ENCODE data around the gene MEPCE.
A peak's percentile ranks its signal among the peaks of the same experiment; 100 is the strongest.

Gene MEPCE

GRCh38 chr7:100465299-100465698 is 35.7 kb downstream of the MEPCE start:
- peak; percentile 43 for DNase-seq

- DNase-seq, result peak; percentile 81
These were observed 36.2 kb downstream of the MEPCE start for GRCh38 chr7:100465702-100466311.

- no peak for DNase-seq
These were observed 37.3 kb downstream of the MEPCE start for GRCh38 chr7:100466653-100467605.

- DNase-seq, result no peak
These were observed 38.2 kb downstream of the MEPCE start for GRCh38 chr7:100467638-100468373.

GRCh38 chr7:100469227-100470044 is 39.8 kb downstream of the MEPCE start:
- DNase-seq, result peak; percentile 70

- DNase-seq, result no peak
These were observed 41.4 kb downstream of the MEPCE start for GRCh38 chr7:100471021-100471420.

- no peak for DNase-seq
These were observed 42.7 kb downstream of the MEPCE start for GRCh38 chr7:100472121-100472851.

GRCh38 chr7:100472854-100473499 is 43.3 kb downstream of the MEPCE start:
- peak; percentile 66 for DNase-seq

GRCh38 chr7:100475549-100475948 is 45.9 kb downstream of the MEPCE start:
- no peak for DNase-seq

GRCh38 chr7:100476101-100476780 is 46.6 kb downstream of the MEPCE start:
- no peak for DNase-seq

GRCh38 chr7:100476903-100477870 is 47.6 kb downstream of the MEPCE start:
- peak; percentile 31 for DNase-seq

GRCh38 chr7:100477871-100478267 is 48.2 kb downstream of the MEPCE start:
- DNase-seq, result no peak

GRCh38 chr7:100478958-100479660 is 49.5 kb downstream of the MEPCE start, which contains the start of gene TSC22D4:
Gene TSC22D4, minus strand, starts transcription at chr7:100479214. Its CDS starts 1,176 bp downstream, at chr7:100478038.
- peak; percentile 93 for DNase-seq

- DNase-seq, result no peak
These were observed 51.8 kb downstream of the MEPCE start for GRCh38 chr7:100481466-100481865.

GRCh38 chr7:100482728-100483089 is 53.1 kb downstream of the MEPCE start:
- no peak for DNase-seq

GRCh38 chr7:100483090-100483721 is 53.6 kb downstream of the MEPCE start:
- DNase-seq, result peak; percentile 58

Data from EL (cell line).